GM20000 (cell line): Measurements from ENCODE around the gene MARVELD2.
"Not testable (repeated sequence)": the region's sequence is repeated elsewhere in the genome, so short reads cannot be mapped to it uniquely, and the experiment has no call there.

Source experiments
- DNase-seq: peaks from one replicate; pipeline ENCODE4 v3.0.0; 2012; ENCODE audit warnings: low spot score
- CTCF ChIP-seq: IDR thresholded peaks from 2 replicates; pipeline ENCODE4 v1.5.1; 2012; ENCODE audit warnings: mild to moderate bottlenecking, control low read depth; ENCODE audit errors: extremely low read depth, missing control alignments

Gene MARVELD2

DNA sequence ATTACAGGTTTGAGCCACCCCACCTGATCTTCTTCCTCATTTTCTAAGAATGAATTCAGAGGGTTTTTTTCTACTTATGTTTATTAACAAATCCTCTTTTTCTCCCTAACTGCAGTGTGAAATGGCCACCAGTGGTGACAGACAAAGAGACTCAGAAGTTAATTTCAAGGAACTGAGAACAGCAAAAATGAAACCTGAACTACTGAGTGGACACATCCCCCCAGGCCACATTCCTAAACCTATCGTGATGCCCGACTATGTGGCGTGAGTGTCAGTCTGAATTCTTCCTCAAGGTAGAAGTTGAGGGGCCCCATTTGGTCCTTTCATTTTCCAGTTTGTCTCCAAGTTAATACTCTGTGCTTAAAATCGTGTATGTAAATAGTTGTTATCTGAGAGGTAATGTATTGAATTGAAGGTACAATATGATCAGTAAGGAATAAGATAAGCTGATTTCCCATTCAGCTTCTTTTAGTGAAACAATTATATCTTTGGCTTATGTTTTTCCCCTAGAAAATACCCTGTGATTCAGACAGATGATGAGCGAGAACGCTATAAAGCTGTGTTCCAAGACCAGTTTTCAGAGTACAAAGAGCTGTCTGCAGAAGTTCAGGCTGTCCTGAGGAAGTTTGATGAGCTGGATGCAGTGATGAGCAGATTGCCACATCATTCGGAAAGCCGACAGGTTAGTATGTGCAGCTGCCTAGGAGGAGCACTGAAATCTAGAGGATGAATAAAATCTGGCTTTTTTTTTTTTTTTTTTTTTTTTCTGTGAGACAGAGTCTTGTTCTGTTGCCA lies 17.7 kb downstream of the MARVELD2 start:
- DNase-seq, result peak; percentile 50
- TF ChIP-seq CTCF, result no peak

- DNase-seq, result not testable (repeated sequence)
Observed at GRCh38 chr5:69435276-69435884, 20.5 kb downstream of the MARVELD2 start.

GRCh38 chr5:69444127-69444754 lies 29.3 kb downstream of the MARVELD2 start:
- no peak for DNase-seq
- no peak for TF ChIP-seq CTCF

- no peak for TF ChIP-seq CTCF
- no peak for DNase-seq
Observed at GRCh38 chr5:69449511-69449910, 34.6 kb downstream of the MARVELD2 start.

DNA sequence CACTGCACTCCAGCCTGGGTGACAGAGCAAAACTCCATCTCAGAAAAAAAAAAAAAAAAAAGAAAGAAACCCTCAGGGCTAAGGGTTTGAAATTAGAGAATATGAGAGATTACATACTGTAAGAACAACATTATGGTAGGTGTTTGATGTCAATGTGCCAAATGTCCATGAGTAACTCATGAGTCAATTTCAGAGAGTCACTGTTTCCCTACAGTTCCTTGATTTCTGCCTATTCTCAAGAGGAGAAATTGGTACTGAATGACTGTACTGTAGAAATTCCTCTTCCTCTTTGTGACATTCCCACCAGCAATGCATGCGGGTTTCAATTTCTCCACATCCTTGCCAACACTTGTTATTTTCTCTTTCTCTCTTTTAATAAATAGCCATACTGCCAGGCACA lies 35.2 kb downstream of the MARVELD2 start:
- no peak for TF ChIP-seq CTCF
- DNase-seq, result no peak

DNA sequence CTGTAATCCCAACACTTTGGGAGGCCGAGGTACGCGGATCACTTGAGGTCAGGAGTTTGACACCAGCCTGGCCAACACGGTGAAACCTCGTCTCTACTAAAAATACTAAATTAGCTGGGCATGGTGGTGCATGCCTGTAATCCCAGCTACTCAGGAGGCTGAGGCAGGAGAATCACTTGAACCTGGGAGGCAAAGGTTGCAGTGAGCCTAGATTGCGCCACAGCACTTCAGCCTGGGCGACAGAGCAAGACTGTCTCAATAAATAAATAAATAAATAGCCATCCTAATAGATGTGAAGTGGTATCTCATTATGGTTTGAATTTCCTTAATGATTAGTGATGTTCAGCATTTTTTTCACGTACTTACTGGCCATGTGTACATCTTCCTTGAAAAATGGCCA lies 35.6 kb downstream of the MARVELD2 start:
- not testable (repeated sequence) for DNase-seq

GRCh38 chr5:69451941-69452647 lies 37.2 kb downstream of the MARVELD2 start:
- TF ChIP-seq CTCF, result no peak
- no peak for DNase-seq

GRCh38 chr5:69453487-69453886 lies 38.6 kb downstream of the MARVELD2 start:
- DNase-seq, result not testable (repeated sequence)
